HAP-1 (cell line): Measurements from ENCODE around the gene ARHGEF17.

ENCODE experiments used
- DNase-seq, 2 experiments: peaks; one replicate each; pipeline ENCODE4 v3.0.0-alpha.2; 2016 to 2020; ENCODE audit warnings: low spot score in 2 of 2
- H3K27me3 ChIP-seq: fragments of 250-450 bp; sonication (Bioruptor Pico); 2 replicates; pipeline ENCODE4 v1.5.1; 2020; ENCODE audit warnings: low read depth, mild to moderate bottlenecking, moderate library complexity
- H3K36me3 ChIP-seq: fragments of 250-450 bp; sonication (Bioruptor Pico); replicated peaks from 2 replicates; pipeline ENCODE4 v1.5.1; 2020; ENCODE audit warnings: mild to moderate bottlenecking
- H3K4me1 ChIP-seq: fragments of 250-450 bp; sonication (Bioruptor Pico); 2 replicates; pipeline ENCODE4 v1.5.1; 2020; ENCODE audit warnings: mild to moderate bottlenecking
- H3K4me3 ChIP-seq: fragments of 250-450 bp; sonication (Bioruptor Pico); 2 replicates; pipeline ENCODE4 v1.5.1; 2020; ENCODE audit warnings: mild to moderate bottlenecking, moderate library complexity
- H3K9me3 ChIP-seq: fragments of 250-450 bp; sonication (Bioruptor Pico); 2 replicates; pipeline ENCODE4 v1.5.1; 2020; ENCODE audit warnings: mild to moderate bottlenecking, moderate library complexity
- in situ Hi-C: fragments of 300-500 bp; cut with MboI; formaldehyde crosslinking; loops from 3 replicates; pipeline ENCODE4 v1.14.3; 2020; ENCODE audit warnings: low sequenced_read_pairs, inconsistent platforms, mixed read lengths

The ARHGEF17 gene

GRCh38 chr11:73308003-73308960, at the start of gene ARHGEF17:
Gene ARHGEF17 (plus strand): TSS chr11:73308276. CDS start chr11:73308639, 363 bp downstream.
- H3K36me3 ChIP-seq, result peaks cover 9% of the 10 kb centered on the region
- in situ Hi-C loops, result no loop called here
- H3K27me3 ChIP-seq, result no peaks in the 10 kb centered on the region
- H3K9me3 ChIP-seq, result no peaks in the 10 kb centered on the region
- peak within 1 kb of the TSS; percentile 58 for H3K4me3 ChIP-seq
- peak; percentile 84 to 93 for DNase-seq
- peaks cover 20% of the 10 kb centered on the region for H3K4me1 ChIP-seq

GRCh38 chr11:73259406-73260126, 48.5 kb upstream of the ARHGEF17 start:
- Histone ChIP-seq H3K36me3 (no peaks in the 10 kb centered on the region), H3K4me3 (no peak overlapping the region), H3K27me3 (peaks cover 8% of the 10 kb centered on the region), H3K9me3 (no peaks in the 10 kb centered on the region; the same call in 1 of the 2 replicates), H3K4me1 (no peaks in the 10 kb centered on the region)
- in situ Hi-C loops, result no loop called here
- DNase-seq, result no peak

- no peaks in the 10 kb centered on the region for H3K4me1 ChIP-seq
- no peaks in the 10 kb centered on the region for H3K36me3 ChIP-seq
- DNase-seq, result no peak
- H3K27me3 ChIP-seq, result peaks cover 8% of the 10 kb centered on the region
- in situ Hi-C loops, result no loop called here
- H3K9me3 ChIP-seq, result no peaks in the 10 kb centered on the region; the same call in 1 of the 2 replicates
- H3K4me3 ChIP-seq, result no peak overlapping the region
Measured at GRCh38 chr11:73260127-73260457, 48.0 kb upstream of the ARHGEF17 start.

- in situ Hi-C loops, result no loop called here
- H3K27me3 ChIP-seq, result peaks cover 11% of the 10 kb centered on the region
- DNase-seq, result no peak
- H3K9me3 ChIP-seq, result no peaks in the 10 kb centered on the region; the same call in 1 of the 2 replicates
- no peaks in the 10 kb centered on the region for H3K4me1 ChIP-seq
- H3K36me3 ChIP-seq, result no peaks in the 10 kb centered on the region
- no peak overlapping the region for H3K4me3 ChIP-seq
Measured at GRCh38 chr11:73262851-73263495, 45.1 kb upstream of the ARHGEF17 start.

- Histone ChIP-seq H3K36me3 (no peaks in the 10 kb centered on the region), H3K4me1 (no peaks in the 10 kb centered on the region), H3K27me3 (peaks cover 11% of the 10 kb centered on the region), H3K9me3 (no peaks in the 10 kb centered on the region; the same call in 1 of the 2 replicates), H3K4me3 (no peak overlapping the region)
- DNase-seq, result no peak
- in situ Hi-C loops, result no loop called here
Measured at GRCh38 chr11:73263640-73264039, 44.4 kb upstream of the ARHGEF17 start.

GRCh38 chr11:73265278-73265810, 42.7 kb upstream of the ARHGEF17 start:
- no peaks in the 10 kb centered on the region for H3K4me1 ChIP-seq
- no peaks in the 10 kb centered on the region for H3K36me3 ChIP-seq
- H3K4me3 ChIP-seq, result no peak overlapping the region
- in situ Hi-C loops, result no loop called here
- no peaks in the 10 kb centered on the region; the same call in 1 of the 2 replicates for H3K9me3 ChIP-seq
- H3K27me3 ChIP-seq, result peaks cover 11% of the 10 kb centered on the region
- DNase-seq, result no peak

GRCh38 chr11:73265853-73266645, 42.0 kb upstream of the ARHGEF17 start:
- no peaks in the 10 kb centered on the region for H3K36me3 ChIP-seq
- no peak for DNase-seq
- no peaks in the 10 kb centered on the region; the same call in 1 of the 2 replicates for H3K9me3 ChIP-seq
- peaks cover 11% of the 10 kb centered on the region for H3K27me3 ChIP-seq
- in situ Hi-C loops, result no loop called here
- no peaks in the 10 kb centered on the region for H3K4me1 ChIP-seq
- H3K4me3 ChIP-seq, result no peak overlapping the region

- H3K36me3 ChIP-seq, result no peaks in the 10 kb centered on the region
- in situ Hi-C loops, result no loop called here
- peaks cover 11% of the 10 kb centered on the region for H3K27me3 ChIP-seq
- H3K9me3 ChIP-seq, result no peaks in the 10 kb centered on the region; the same call in 1 of the 2 replicates
- H3K4me1 ChIP-seq, result no peaks in the 10 kb centered on the region
- DNase-seq, result no peak
- H3K4me3 ChIP-seq, result no peak overlapping the region
Measured at GRCh38 chr11:73266646-73267020, 41.4 kb upstream of the ARHGEF17 start.

GRCh38 chr11:73267122-73267846, 40.8 kb upstream of the ARHGEF17 start:
- Histone ChIP-seq H3K4me1 (no peaks in the 10 kb centered on the region), H3K9me3 (no peaks in the 10 kb centered on the region), H3K27me3 (peaks cover 7% of the 10 kb centered on the region), H3K36me3 (no peaks in the 10 kb centered on the region), H3K4me3 (no peak overlapping the region)
- DNase-seq, result no peak
- in situ Hi-C loops, result no loop called here

GRCh38 chr11:73267906-73268540, 40.1 kb upstream of the ARHGEF17 start:
- H3K4me1 ChIP-seq, result no peaks in the 10 kb centered on the region
- H3K9me3 ChIP-seq, result no peaks in the 10 kb centered on the region
- no peak overlapping the region for H3K4me3 ChIP-seq
- H3K36me3 ChIP-seq, result no peaks in the 10 kb centered on the region
- in situ Hi-C loops, result no loop called here
- H3K27me3 ChIP-seq, result peaks cover 4% of the 10 kb centered on the region; the same call in 1 of the 2 replicates
- no peak for DNase-seq

- in situ Hi-C loops, result no loop called here
- no peak for DNase-seq
- Histone ChIP-seq H3K36me3 (no peaks in the 10 kb centered on the region), H3K4me3 (no peak overlapping the region), H3K9me3 (no peaks in the 10 kb centered on the region), H3K4me1 (no peaks in the 10 kb centered on the region), H3K27me3 (0 out of 2 replicates have a peak, but pooled peaks cover 3% of the 10 kb centered on the region)
Measured at GRCh38 chr11:73268671-73269271, 39.3 kb upstream of the ARHGEF17 start.
